GM20000 (cell line): ENCODE data around the gene TBCB.
"Not testable (repeated sequence)": the region's sequence is repeated elsewhere in the genome, so short reads cannot be mapped to it uniquely, and the experiment has no call there.

Experiments used
- DNase-seq: peaks from one replicate; pipeline ENCODE4 v3.0.0; 2012; ENCODE audit warnings: low spot score
- TF ChIP-seq, protein P1 (sequence below): IDR thresholded peaks from 2 replicates; pipeline ENCODE4 v1.5.1; 2012; ENCODE audit warnings: mild to moderate bottlenecking, control low read depth; ENCODE audit errors: extremely low read depth, missing control alignments

The TBCB gene, protein sequence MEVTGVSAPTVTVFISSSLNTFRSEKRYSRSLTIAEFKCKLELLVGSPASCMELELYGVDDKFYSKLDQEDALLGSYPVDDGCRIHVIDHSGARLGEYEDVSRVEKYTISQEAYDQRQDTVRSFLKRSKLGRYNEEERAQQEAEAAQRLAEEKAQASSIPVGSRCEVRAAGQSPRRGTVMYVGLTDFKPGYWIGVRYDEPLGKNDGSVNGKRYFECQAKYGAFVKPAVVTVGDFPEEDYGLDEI

DNA sequence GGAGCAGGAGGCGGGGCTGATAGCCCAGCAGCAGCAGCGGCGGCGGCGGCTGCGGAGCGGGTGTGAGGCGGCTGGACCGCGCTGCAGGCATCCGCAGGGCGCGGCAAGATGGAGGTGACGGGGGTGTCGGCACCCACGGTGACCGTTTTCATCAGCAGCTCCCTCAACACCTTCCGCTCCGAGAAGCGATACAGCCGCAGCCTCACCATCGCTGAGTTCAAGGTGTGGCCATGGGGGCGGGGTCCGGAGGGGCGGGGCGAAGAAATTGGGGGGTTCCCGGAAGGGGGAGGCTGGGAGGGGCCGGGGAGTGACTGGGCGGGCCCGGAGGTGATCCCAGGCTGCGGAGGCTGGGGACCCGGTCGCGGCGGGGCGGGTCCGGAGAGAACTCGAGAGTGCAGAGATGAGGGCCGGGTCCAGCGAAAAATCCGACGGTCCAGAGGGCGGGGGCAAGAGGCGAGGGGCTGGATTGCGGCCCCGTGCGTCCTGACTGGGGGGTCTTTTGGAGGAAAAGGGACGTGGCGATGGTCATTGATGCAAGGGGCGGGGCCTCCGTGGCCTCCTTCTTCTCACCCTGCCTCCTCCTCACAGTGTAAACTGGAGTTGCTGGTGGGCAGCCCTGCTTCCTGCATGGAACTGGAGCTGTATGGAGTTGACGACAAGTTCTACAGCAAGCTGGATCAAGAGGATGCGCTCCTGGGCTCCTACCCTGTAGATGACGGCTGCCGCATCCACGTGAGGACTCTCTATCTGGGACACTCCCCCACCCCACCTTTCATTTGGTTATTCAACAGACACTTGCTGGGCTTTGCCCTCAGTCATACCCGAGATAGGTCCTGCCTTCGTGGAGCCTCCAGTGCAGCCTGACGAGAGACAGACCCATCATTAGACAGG is at the start of gene TBCB:
TBCB (plus strand) TSS at position 16 of the 891 bp plus-strand sequence; CDS start at position 109, 93 bp downstream.
- DNase-seq = peak; percentile 93
- TF ChIP-seq, protein P1, sequence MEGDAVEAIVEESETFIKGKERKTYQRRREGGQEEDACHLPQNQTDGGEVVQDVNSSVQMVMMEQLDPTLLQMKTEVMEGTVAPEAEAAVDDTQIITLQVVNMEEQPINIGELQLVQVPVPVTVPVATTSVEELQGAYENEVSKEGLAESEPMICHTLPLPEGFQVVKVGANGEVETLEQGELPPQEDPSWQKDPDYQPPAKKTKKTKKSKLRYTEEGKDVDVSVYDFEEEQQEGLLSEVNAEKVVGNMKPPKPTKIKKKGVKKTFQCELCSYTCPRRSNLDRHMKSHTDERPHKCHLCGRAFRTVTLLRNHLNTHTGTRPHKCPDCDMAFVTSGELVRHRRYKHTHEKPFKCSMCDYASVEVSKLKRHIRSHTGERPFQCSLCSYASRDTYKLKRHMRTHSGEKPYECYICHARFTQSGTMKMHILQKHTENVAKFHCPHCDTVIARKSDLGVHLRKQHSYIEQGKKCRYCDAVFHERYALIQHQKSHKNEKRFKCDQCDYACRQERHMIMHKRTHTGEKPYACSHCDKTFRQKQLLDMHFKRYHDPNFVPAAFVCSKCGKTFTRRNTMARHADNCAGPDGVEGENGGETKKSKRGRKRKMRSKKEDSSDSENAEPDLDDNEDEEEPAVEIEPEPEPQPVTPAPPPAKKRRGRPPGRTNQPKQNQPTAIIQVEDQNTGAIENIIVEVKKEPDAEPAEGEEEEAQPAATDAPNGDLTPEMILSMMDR = no peak

DNA sequence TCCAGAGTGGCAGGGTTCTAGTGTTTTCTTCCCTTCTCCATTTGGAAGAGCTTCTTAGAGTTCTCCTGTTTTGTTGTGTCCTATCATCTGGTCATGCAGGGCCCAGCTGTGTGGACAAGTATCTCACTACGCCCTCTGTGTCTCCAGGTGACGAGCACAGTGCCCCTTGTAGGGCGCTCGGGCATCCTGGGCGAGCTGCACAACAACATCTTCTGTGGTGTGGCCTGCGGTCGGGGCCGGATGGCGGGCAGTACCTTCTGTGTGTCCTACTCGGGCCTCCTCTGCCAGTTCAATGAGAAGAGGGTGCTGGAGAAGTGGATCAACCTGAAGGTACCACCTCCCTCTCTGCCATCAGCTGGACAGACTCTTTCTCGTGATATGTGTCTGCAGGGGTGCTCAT is 47.6 kb upstream of the TBCB start:
- TF ChIP-seq, protein P1 = no peak
- no peak for DNase-seq

DNA sequence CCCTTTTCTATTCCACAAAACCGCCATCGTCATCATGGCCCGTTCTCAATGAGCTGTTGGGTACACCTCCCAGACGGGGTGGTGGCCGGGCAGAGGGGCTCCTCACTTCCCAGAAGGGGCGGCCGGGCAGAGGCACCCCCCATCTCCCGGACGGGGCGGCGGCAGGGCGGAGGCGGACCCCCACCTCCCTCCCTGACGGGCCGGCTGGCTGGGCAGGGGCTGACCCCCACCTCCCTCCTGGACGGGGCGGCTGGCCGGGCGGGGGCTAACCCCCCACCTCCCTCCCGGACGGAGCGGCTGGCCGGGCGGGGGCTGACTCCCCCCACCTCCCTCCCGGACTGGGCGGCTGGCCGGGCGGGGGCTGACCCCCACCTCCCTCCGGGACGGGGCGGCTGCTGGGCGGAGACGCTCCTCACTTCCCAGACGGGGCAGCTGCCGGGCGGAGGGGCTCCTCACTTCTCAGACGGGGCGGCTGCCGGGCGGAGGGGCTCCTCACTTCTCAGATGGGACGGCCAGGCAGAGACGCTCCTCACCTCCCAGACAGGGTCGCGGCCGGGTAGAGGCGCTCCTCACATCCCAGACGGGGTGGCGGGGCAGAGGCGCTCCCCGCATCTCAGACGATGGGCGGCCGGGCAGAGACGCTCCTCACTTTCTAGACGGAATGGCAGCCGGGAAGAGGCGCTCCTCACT is 46.3 kb upstream of the TBCB start:
- not testable (repeated sequence) for DNase-seq

DNA sequence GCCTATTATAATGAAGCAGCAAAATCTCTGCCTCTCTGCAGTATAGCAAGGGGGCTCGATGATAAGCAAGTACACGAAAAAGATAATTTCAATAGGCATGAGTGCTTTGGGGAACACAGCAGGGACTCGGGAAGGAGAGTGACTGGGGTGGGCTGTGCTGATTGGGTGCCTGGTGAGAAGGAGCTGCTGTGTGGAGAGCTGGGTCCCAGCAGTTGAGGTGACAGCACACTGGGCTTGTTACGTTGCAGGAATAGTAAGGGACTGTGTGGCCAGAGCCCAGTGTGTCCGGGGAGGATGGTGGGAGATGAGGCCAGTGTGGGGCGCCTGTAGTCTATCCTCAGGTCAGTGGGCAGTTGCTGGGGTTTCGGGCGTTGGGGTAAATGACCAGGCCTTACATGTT is 43.2 kb upstream of the TBCB start:
- TF ChIP-seq, protein P1 = no peak
- DNase-seq = no peak

DNA sequence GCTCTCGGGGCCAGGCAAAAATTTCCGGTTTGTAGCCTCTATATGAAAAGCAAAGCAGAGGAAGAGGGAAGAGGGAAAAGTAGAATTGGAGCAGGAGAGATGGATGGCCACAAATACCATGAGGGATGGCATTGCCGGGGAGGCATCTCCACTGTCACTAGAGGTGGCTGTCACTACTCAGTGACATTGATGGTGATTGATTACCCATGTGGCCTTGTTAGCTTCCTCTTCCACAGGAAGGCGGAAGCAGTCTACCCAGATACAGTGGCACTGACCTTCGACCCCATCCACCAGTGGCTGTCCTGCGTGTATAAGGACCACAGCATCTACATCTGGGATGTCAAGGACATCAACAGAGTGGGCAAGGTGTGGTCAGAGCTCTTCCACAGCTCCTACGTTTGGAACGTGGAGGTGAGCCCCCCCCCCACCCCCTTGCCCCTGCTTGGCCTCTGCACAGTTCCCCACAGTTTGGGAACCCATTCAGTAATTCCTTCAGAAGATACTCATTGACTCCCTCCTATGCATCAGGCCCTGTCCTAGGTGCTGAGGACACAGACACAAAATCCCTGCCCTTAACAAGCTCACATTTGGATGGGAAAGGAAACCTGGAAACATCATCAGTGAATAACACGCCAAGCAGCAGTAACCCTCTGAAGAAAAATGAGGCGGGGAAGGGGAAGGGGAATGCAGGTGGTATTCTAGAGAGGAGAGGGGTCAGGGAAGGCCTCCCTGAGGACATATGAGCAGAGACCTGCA is 42.0 kb upstream of the TBCB start:
- DNase-seq = no peak
- TF ChIP-seq, protein P1 = no peak

DNA sequence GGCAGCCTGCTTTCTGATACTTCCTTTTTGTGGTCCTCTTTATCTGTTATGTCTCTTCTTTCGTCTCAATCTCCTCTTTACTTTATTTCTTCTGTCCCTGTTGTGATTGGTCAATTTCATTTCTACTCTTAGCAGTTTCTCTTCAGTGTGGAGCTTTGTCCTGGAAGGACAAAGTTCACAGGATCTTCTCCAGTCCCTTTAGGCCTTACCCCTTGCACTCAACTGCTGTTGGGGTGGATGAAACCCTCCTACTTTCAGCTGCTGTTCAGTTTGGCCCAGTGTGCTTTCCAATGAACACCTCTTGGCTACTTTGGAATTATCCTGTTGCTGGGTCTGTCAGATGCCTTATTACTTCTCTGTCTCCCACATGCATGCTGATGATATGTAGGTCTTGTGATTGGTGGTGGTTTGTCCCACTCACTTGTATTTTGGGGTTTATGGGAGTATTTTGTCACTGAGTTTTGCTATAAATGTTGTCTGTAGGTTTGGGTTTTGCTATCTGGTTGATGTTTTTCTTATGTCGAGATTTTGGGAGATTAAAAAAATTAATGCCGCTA is 35.8 kb upstream of the TBCB start:
- DNase-seq = no peak
- TF ChIP-seq, protein P1 = no peak

DNA sequence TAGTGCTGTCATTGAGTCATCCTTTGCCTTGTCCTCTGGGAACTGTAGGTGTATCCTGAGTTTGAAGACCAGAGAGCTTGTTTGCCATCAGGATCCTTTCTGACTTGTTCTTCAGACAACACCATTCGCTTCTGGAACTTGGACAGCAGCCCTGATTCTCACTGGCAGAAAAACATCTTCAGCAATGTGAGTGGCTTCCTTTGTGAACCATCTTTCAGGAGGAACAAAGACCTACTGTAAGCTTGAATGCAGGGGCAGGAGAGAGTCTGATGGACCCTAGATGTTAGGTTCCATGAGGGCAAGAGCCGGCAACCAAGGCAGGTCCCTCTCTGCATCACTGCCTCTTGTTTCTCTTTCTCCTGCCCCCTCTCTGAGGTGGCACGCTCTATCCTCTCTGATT is 33.9 kb upstream of the TBCB start:
- no peak for DNase-seq

More for the DNA sequence above, 33.9 kb upstream of the TBCB start:
- TF ChIP-seq, protein P1 = no peak
